IMR-90 (cell line): ENCODE results near the gene ZNF780B. TPM values are rescaled to one million over a fixed set of nuclear protein-coding genes. Genes with fewer than 3 reads are reported as not detected.

Experiments used
- ATAC-seq: fragments of 200-7000 bp; cut with Tn5 transposase; 2 replicates; pipeline ENCODE4 v1.9.1; 2020; ENCODE audit warnings: low read depth, mild to moderate bottlenecking, moderate library complexity
- BruUV-seq: library from RNA; stranded (reverse); fragments of 400-500 nt; replicated peaks from 2 replicates; lab custom pipeline; 2021; lab: Mats Ljungman, UMichigan
- CTCF ChIA-PET: fragments of 300-600 bp; formaldehyde crosslinking; extraction: SDS; loops from one replicate; lab custom pipeline; 2021; ENCODE audit warnings: antibody characterized with exemption; lab: Yijun Ruan, JAX
- POLR2A ChIA-PET: fragments of 300-600 bp; sonication (Branson Sonifier 250); formaldehyde crosslinking; loops from one replicate; lab custom pipeline; 2022; ENCODE audit warnings: antibody characterized with exemption; ENCODE audit not compliant: unreplicated experiment; lab: Charles Lee
- DNase-seq: peaks from one replicate; pipeline ENCODE4 v3.0.0; 2013
- H2AFZ ChIP-seq: replicated peaks from 2 replicates; pipeline ENCODE3; 2013; ENCODE audit warnings: low read length, mild to moderate bottlenecking; ENCODE audit not compliant: poor library complexity
- H2AK5ac ChIP-seq: 2 replicates; pipeline ENCODE4 v1.6.1; 2013; ENCODE audit warnings: low read depth, low read length, inconsistent platforms
- H2AK9ac ChIP-seq: replicated peaks from 2 replicates; pipeline ENCODE3; 2013; ENCODE audit warnings: mild to moderate bottlenecking, low read depth, low read length, moderate library complexity; ENCODE audit not compliant: poor library complexity
- H2BK120ac ChIP-seq: 2 replicates; pipeline ENCODE4 v1.6.1; 2013; ENCODE audit warnings: low read depth, low read length, inconsistent platforms
- H2BK15ac ChIP-seq: 3 replicates; pipeline ENCODE4 v1.6.1; 2013; ENCODE audit warnings: low read depth, low read length, inconsistent platforms
- H2BK20ac ChIP-seq: 2 replicates; pipeline ENCODE4 v1.6.1; 2013; ENCODE audit warnings: low read depth, mild to moderate bottlenecking, inconsistent platforms, low read length, moderate library complexity
- H2BK5ac ChIP-seq: 2 replicates; pipeline ENCODE4 v1.6.1; 2013; ENCODE audit warnings: mild to moderate bottlenecking, low read depth, low read length, inconsistent platforms; ENCODE audit not compliant: poor library complexity, severe bottlenecking
- H3K14ac ChIP-seq: replicated peaks from 2 replicates; pipeline ENCODE4 v1.6.1; 2013; ENCODE audit warnings: low read depth, low read length, inconsistent platforms
- H3K18ac ChIP-seq: 2 replicates; pipeline ENCODE4 v1.6.1; 2013; ENCODE audit warnings: low read depth, low read length, control low read depth
- H3K23ac ChIP-seq: 2 replicates; pipeline ENCODE4 v1.6.1; 2013; ENCODE audit warnings: low read depth, low read length, inconsistent platforms
- H3K27ac ChIP-seq: 2 replicates; pipeline ENCODE4 v1.5.1; 2013; ENCODE audit warnings: mild to moderate bottlenecking, control low read depth, low read length; ENCODE audit not compliant: insufficient read depth
- H3K27me3 ChIP-seq: 2 replicates; pipeline ENCODE4 v1.6.1; 2013; ENCODE audit warnings: low read length; ENCODE audit not compliant: control insufficient read depth, insufficient read depth
- H3K36me3 ChIP-seq: 2 replicates; pipeline ENCODE4 v1.6.1; 2013; ENCODE audit warnings: low read length, mixed read lengths; ENCODE audit not compliant: control insufficient read depth, insufficient read depth
- H3K4ac ChIP-seq: 2 replicates; pipeline ENCODE4 v1.6.1; 2013; ENCODE audit warnings: low read depth, low read length, inconsistent platforms
- H3K4me1 ChIP-seq: 2 replicates; pipeline ENCODE4 v1.6.1; 2013; ENCODE audit warnings: low read length, mixed read lengths; ENCODE audit not compliant: control insufficient read depth, insufficient read depth
- H3K4me2 ChIP-seq: 2 replicates; pipeline ENCODE4 v1.6.1; 2013; ENCODE audit warnings: low read depth, mild to moderate bottlenecking, control low read depth, low read length, moderate library complexity
- H3K4me3 ChIP-seq: 2 replicates; pipeline ENCODE4 v1.5.1; 2013; ENCODE audit warnings: low read depth, mild to moderate bottlenecking, control low read depth, low read length, moderate library complexity; ENCODE audit not compliant: insufficient read depth
- H3K56ac ChIP-seq: 2 replicates; pipeline ENCODE4 v1.6.1; 2013; ENCODE audit warnings: low read length, inconsistent platforms; ENCODE audit not compliant: insufficient read depth; ENCODE audit errors: extremely low read depth
- H3K79me1 ChIP-seq, 2 experiments: 2 replicates each; pipeline ENCODE4 v1.6.1; 2013; ENCODE audit warnings: low read length in 2 of 2, inconsistent platforms in 1 of 2, low read depth in 1 of 2
- H3K9ac ChIP-seq: 2 replicates; pipeline ENCODE4 v1.6.1; 2013; ENCODE audit warnings: low read depth, low read length, control low read depth
- H3K9me1 ChIP-seq: 2 replicates; pipeline ENCODE4 v1.6.1; 2013; ENCODE audit warnings: low read length, inconsistent platforms; ENCODE audit not compliant: insufficient read depth
- H3K9me3 ChIP-seq: 2 replicates; pipeline ENCODE4 v1.6.1; 2013; ENCODE audit warnings: low read length; ENCODE audit not compliant: control insufficient read depth, insufficient read depth
- H4K20me1 ChIP-seq: 2 replicates; pipeline ENCODE4 v1.6.1; 2013; ENCODE audit warnings: low read length, inconsistent platforms; ENCODE audit not compliant: insufficient read depth
- H4K5ac ChIP-seq: 2 replicates; pipeline ENCODE4 v1.6.1; 2013; ENCODE audit warnings: mild to moderate bottlenecking, low read depth, low read length, control low read depth
- H4K8ac ChIP-seq, 2 experiments: 2 replicates each; pipeline ENCODE4 v1.6.1; 2013; ENCODE audit warnings: low read depth in 2 of 2, low read length in 2 of 2, control low read depth in 1 of 2, inconsistent platforms in 1 of 2
- H4K91ac ChIP-seq: 2 replicates; pipeline ENCODE4 v1.6.1; 2013; ENCODE audit warnings: low read depth, low read length, inconsistent platforms; ENCODE audit not compliant: insufficient read depth
- MAFK ChIP-seq: IDR thresholded peaks from 2 replicates; pipeline ENCODE4 v1.6.1; 2012; ENCODE audit warnings: low read depth, low read length, improper control_type of control experiment
- RFX5 ChIP-seq: IDR thresholded peaks from 2 replicates; pipeline ENCODE4 v1.8.0; 2012; ENCODE audit warnings: low read depth, mild to moderate bottlenecking, low read length, moderate library complexity
- WGBS, 2 experiments: methylation state at CpG; one replicate each; pipeline versions ENCODE4 v1.1.5 to v1.1.7; 2013; ENCODE audit warnings: missing lambda C conversion rate in 2 of 2; ENCODE audit not compliant: insufficient read length in 1 of 2; ENCODE audit errors: extremely low coverage in 2 of 2; 5-methylcytosine and 5-hydroxymethylcytosine counted together
- dilution Hi-C: fragments of 300-500 bp; cut with HindIII; formaldehyde crosslinking; loops from one replicate; pipeline ENCODE4 v1.14.3; 2018; ENCODE audit warnings: low sequenced_read_pairs; ENCODE audit not compliant: unreplicated experiment
- in situ Hi-C: fragments of 300-500 bp; cut with MboI; formaldehyde crosslinking; loops from 3 replicates; pipeline ENCODE4 v1.14.3; 2019; ENCODE audit warnings: low sequenced_read_pairs, inconsistent platforms, mixed read lengths
- intact Hi-C: fragments of 100-400 bp; cut with micrococcal nuclease; formaldehyde crosslinking; loops from 2 replicates; pipeline ENCODE4 v1.10.0; 2022
- polyA plus RNA-seq, 3 experiments: library from polyadenylated mRNA; depleted of rRNA; stranded (reverse); fragments of >200 nt; gene quantifications; 2 replicates each; pipeline ENCODE4 v1.2.3, GENCODE V29; 2012; ENCODE audit warnings: low replicate concordance in 1 of 3
- total RNA-seq: library from RNA; depleted of rRNA; stranded (reverse); fragments of >200 nt; gene quantifications from 2 replicates; pipeline ENCODE4 v1.2.3, GENCODE V29; 2012

The ZNF780B gene
- total and polyA plus RNA-seq, 2 of the 4 experiments (the other 2 are of a cell fraction): 3.7 to 19.9 TPM

DNA sequence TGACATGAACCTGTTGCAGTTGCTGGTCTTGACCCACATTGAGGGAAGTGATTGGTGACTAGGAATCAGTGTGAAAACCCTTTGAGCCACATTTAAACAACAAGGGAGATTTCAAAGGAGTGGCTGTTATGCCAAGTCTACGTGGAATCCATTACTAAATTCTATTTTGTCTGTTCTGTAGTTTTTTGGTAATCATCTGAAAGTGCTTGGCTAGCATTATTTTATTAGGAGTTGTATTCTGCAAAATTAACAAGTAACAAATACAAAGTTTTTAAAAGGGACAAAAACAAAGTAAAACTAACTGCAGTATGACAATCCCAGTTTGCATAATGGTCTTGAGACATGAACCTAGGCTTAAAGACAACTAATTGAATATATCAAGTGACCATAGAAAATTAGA is 48.7 kb upstream of the ZNF780B start:
- intact Hi-C loops (no loop called here), dilution Hi-C loops (no loop called here), in situ Hi-C loops (no loop called here)
- Histone ChIP-seq H3K23ac (no peak overlapping the region), H4K5ac (no peak overlapping the region), H2BK20ac (no peak overlapping the region), H3K4ac (no peak overlapping the region), H2BK120ac (no peak overlapping the region), H3K56ac (no peak overlapping the region), H3K14ac (no peak overlapping the region), H3K9me3 (no peaks in the 10 kb centered on the region), H2BK5ac (no peak overlapping the region), H2BK15ac (no peak overlapping the region), H3K4me2 (no peak overlapping the region), H3K27ac (no peak overlapping the region), H2AK9ac (no peak overlapping the region), H3K9me1 (no peaks in the 10 kb centered on the region), H3K27me3 (no peaks in the 10 kb centered on the region), H3K4me1 (no peaks in the 10 kb centered on the region), H3K79me1 (no peaks in the 10 kb centered on the region), H2AK5ac (no peak overlapping the region), H3K36me3 (no peaks in the 10 kb centered on the region), H3K4me3 (no peak overlapping the region), H3K9ac (no peak overlapping the region), H4K8ac (no peak overlapping the region), H4K20me1 (no peaks in the 10 kb centered on the region), H3K18ac (no peak overlapping the region), H4K91ac (no peak overlapping the region), H2AFZ (no peak overlapping the region)
- no TSS peak for BruUV-seq
- DNase-seq (no peak), ATAC-seq (no peak)
- no CpG with 5 or more reads among the region's 1 CpG for WGBS, 2 experiments
- ChIA-PET CTCF (no interaction called here), POLR2A (no interaction called here)
- TF ChIP-seq RFX5 (no peak), MAFK (peak; percentile 23; the same call in 1 of the 2 replicates)
